Parathyroid adenoma (tissue), 2 donors: Measurements from ENCODE around the gene MATR3.

Experiments used
- H2AFZ ChIP-seq: fragments of 300-600 bp; sonication (generic); one replicate; pipeline ENCODE4 v1.7.0; 2017; ENCODE audit warnings: antibody characterized with exemption, mild to moderate bottlenecking
- H3K27ac ChIP-seq: fragments of 300-600 bp; sonication (generic); one replicate; pipeline ENCODE4 v1.7.0; 2017
- H3K27me3 ChIP-seq: fragments of 300-600 bp; sonication (generic); one replicate; pipeline ENCODE4 v1.7.0; 2017; ENCODE audit warnings: low read length; ENCODE audit not compliant: control insufficient read depth, insufficient read depth
- H3K36me3 ChIP-seq: fragments of 300-600 bp; sonication (generic); one replicate; pipeline ENCODE4 v1.7.0; 2017; ENCODE audit warnings: low read length; ENCODE audit not compliant: control insufficient read depth, insufficient read depth
- H3K4me1 ChIP-seq: fragments of 300-600 bp; sonication (generic); one replicate; pipeline ENCODE4 v1.7.0; 2017; ENCODE audit warnings: control low read depth
- H3K4me2 ChIP-seq: fragments of 300-600 bp; sonication (generic); one replicate; pipeline ENCODE4 v1.7.0; 2017; ENCODE audit warnings: low read length
- H3K4me3 ChIP-seq: fragments of 300-600 bp; sonication (generic); one replicate; pipeline ENCODE4 v1.7.0; 2017; ENCODE audit warnings: low read depth, low read length
- H3K79me2 ChIP-seq: fragments of 300-600 bp; sonication (generic); one replicate; pipeline ENCODE4 v1.7.0; 2017; ENCODE audit warnings: control low read depth
- H3K9ac ChIP-seq: fragments of 300-600 bp; sonication (generic); one replicate; pipeline ENCODE4 v1.7.0; 2017; ENCODE audit warnings: mild to moderate bottlenecking
- H3K9me3 ChIP-seq: fragments of 300-600 bp; sonication (generic); one replicate; pipeline ENCODE4 v1.7.0; 2017; ENCODE audit warnings: low read length; ENCODE audit not compliant: control insufficient read depth
- CTCF ChIP-seq: fragments of 300-600 bp; sonication (generic); IDR thresholded peaks from one replicate; pipeline ENCODE4 v1.7.0; 2017; ENCODE audit warnings: antibody characterized with exemption, mild to moderate bottlenecking
- donor health status: primary hyperparathyroidism.

MATR3 gene

GRCh38 chr5:139275956-139276355 is 17.6 kb upstream of the MATR3 start:
- Histone ChIP-seq H2AFZ (no peak overlapping the region), H3K4me2 (no peak overlapping the region), H3K4me1 (peaks cover 17% of the 10 kb centered on the region), H3K27ac (no peak overlapping the region), H3K36me3 (no peaks in the 10 kb centered on the region), H3K4me3 (no peak overlapping the region), H3K9ac (no peak overlapping the region), H3K27me3 (no peaks in the 10 kb centered on the region), H3K79me2 (no peaks in the 10 kb centered on the region), H3K9me3 (no peaks in the 10 kb centered on the region)
- TF ChIP-seq CTCF, result no peak

GRCh38 chr5:139276426-139276825 is 17.1 kb upstream of the MATR3 start:
- Histone ChIP-seq H3K27me3 (no peaks in the 10 kb centered on the region), H3K4me3 (no peak overlapping the region), H3K4me2 (no peak overlapping the region), H3K4me1 (peaks cover 17% of the 10 kb centered on the region), H3K79me2 (no peaks in the 10 kb centered on the region), H3K36me3 (no peaks in the 10 kb centered on the region), H3K27ac (no peak overlapping the region), H3K9ac (no peak overlapping the region), H3K9me3 (no peaks in the 10 kb centered on the region), H2AFZ (no peak overlapping the region)
- no peak for TF ChIP-seq CTCF

- no peak overlapping the region for H2AFZ ChIP-seq
- no peaks in the 10 kb centered on the region for H3K9me3 ChIP-seq
- H3K79me2 ChIP-seq, result no peaks in the 10 kb centered on the region
- TF ChIP-seq CTCF, result no peak
- no peaks in the 10 kb centered on the region for H3K36me3 ChIP-seq
- H3K4me1 ChIP-seq, result peaks cover 17% of the 10 kb centered on the region
- H3K9ac ChIP-seq, result no peak overlapping the region
- no peak overlapping the region for H3K4me2 ChIP-seq
- no peak overlapping the region for H3K4me3 ChIP-seq
- no peak overlapping the region for H3K27ac ChIP-seq
- no peaks in the 10 kb centered on the region for H3K27me3 ChIP-seq
Measured at GRCh38 chr5:139277171-139277570, 16.4 kb upstream of the MATR3 start.

- Histone ChIP-seq H3K4me3 (no peak overlapping the region), H3K4me2 (no peak overlapping the region), H3K36me3 (no peaks in the 10 kb centered on the region), H3K27me3 (no peaks in the 10 kb centered on the region), H3K9ac (no peak overlapping the region), H3K79me2 (no peaks in the 10 kb centered on the region), H2AFZ (no peak overlapping the region), H3K4me1 (peaks cover 9% of the 10 kb centered on the region), H3K27ac (no peak overlapping the region), H3K9me3 (no peaks in the 10 kb centered on the region)
- TF ChIP-seq CTCF, result no peak
Measured at GRCh38 chr5:139278540-139279274, 14.8 kb upstream of the MATR3 start.

- TF ChIP-seq CTCF, result no peak
- Histone ChIP-seq H3K79me2 (no peaks in the 10 kb centered on the region), H3K4me3 (no peak overlapping the region), H3K36me3 (no peaks in the 10 kb centered on the region), H2AFZ (no peak overlapping the region), H3K27ac (no peak overlapping the region), H3K27me3 (no peaks in the 10 kb centered on the region), H3K4me2 (no peak overlapping the region), H3K4me1 (peaks cover 4% of the 10 kb centered on the region), H3K9ac (no peak overlapping the region), H3K9me3 (no peaks in the 10 kb centered on the region)
Measured at GRCh38 chr5:139282197-139282557, 11.4 kb upstream of the MATR3 start.
